GM21619 (cell line): ENCODE data around the gene FSTL5.

Experiments used
- ATAC-seq: cut with Tn5 transposase; IDR thresholded peaks from one replicate; pipeline ENCODE4 v1.9.1; 2021; ENCODE audit not compliant: unreplicated experiment

FSTL5 gene

DNA sequence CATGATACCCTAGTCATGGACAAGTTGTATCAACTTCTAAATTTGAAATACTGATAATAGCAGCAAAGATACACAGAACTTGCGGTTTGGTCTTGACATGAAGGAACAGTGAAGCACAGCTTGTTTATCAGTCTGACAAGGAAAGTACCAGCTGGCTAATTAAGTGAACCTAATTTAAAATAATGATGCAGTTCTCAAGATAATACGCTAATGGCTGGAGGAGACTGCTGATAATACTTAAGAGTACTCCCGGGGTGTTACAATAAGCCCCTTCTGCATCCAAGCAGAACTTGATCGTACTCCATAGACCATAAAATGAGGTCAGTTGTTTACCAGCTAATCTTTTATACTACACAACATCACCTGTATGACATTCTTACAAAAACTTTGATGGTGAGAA is 697.5 kb downstream of the FSTL5 start:
- ATAC-seq, result no peak

DNA sequence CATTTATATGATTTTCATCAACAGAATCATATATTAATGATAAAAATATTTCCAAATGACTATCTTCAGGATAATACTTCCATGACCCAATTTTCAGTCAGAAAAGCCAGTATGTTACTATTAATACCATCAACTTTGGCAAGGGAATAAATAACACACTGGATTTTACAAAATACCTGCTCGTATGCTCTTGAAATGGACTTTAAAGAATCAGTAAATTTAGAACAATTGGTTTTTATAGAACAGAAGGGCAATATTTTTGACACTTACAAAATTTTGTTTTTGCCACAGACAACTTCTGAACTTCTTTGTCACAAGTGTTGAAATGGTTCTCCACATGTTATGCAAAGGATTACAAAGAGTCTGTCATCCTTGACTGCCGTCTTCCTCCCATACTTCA is 700.4 kb downstream of the FSTL5 start:
- ATAC-seq, result no peak

DNA sequence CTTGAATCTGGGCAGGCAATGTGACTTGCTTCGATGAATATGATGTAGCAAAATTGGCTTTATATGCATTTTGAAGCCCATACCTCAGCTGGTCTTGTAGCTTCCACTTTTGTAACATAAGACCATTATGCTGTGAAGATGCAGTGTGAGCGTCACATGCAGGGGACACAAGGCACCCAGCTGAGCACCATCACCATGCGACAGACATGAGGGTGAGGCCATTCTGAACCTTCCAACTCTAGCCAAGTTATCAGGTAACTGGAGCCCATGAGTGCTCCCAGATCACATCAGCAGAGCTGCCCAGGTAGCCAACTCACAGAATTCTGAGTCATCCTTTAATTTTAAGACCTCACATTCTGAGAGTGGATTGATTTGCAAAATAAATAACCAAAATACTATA is 705.9 kb downstream of the FSTL5 start:
- ATAC-seq, result no peak

DNA sequence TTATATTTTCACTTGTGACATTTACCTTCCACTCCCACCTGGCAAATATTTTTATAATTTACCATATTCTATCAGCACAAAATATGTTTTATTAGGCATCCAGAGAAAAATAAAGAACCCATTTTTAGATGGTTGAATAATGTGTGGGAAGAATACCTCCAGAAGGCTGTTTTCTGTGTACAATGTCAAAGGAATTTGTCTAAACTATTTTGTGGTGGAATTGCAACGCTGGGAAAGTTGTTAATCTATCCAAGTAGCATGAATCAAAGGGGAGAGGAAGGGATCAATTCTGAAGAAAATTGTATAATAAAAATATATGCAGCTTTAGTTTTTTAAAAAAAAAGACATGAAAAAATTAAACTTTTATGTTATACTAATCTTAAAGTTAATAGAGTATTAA is 706.5 kb downstream of the FSTL5 start:
- no peak for ATAC-seq

DNA sequence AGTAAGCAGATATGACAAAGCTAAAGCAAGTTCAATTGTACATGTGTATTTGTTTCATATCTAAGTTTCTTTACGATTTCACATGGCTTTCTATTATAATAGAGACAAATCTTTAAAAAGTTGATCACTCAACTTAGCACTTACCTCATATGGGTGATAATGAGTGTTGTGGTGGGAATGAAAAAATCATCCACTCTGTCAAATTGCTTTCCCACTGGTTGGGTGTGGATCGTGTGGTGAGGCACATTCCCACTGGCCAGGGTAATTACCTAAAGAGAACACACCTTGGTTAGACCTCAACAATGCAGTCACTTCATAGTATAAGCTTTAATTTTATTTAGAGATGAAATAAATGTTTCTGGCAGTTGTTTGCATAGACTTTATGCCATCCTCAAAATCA is 708.9 kb downstream of the FSTL5 start:
- no peak for ATAC-seq

DNA sequence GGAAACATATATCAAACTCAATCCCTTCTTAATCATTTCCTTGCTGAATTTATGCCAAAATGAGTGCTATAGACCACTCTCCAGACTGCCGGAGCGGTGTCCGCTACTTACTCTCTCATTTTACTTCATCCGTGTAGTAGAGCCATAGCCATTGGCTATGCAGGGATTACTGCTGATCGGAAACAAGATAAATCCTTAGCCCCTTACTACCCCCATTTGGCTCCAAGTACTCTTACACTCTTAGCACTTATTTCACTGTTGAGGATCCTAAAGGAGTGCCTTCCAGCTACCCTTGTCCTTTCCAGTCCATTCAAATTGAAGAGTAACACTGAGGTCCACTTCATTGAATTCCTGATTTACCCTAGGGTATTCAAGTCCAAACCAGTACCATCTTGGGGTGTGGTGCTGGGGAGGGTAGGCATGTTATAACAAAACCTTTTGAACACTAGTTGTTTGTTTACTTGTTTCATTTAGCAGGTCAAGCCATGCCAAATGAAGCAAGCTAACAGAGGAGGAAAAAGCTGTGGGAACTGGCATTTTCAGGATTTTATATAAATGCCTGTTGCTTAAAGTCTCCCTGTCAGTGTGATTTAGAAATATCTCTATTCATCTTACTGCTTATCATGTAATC is 715.1 kb downstream of the FSTL5 start:
- no peak for ATAC-seq

- no peak for ATAC-seq
Measured at GRCh38 chr4:161444626-161445025, 719.2 kb downstream of the FSTL5 start.

DNA sequence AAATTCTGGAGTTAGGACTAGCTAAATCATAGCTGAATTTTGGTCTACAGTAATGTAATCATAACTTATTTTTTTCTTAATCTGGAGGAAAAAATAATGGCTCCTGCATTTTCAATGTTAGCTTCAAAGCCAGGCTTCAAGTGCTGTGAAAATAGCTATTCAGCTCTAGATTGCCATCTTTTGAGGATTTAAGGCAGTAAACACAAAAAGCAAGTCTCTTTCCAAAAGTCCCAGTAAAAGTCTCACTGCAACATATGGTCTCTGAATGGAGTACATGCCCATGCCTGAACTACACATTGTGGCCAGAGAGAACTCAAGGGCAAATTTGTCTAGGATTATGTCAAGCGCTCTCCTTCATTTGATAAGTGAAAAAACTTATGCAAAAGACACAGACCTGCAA is 720.9 kb downstream of the FSTL5 start:
- no peak for ATAC-seq

DNA sequence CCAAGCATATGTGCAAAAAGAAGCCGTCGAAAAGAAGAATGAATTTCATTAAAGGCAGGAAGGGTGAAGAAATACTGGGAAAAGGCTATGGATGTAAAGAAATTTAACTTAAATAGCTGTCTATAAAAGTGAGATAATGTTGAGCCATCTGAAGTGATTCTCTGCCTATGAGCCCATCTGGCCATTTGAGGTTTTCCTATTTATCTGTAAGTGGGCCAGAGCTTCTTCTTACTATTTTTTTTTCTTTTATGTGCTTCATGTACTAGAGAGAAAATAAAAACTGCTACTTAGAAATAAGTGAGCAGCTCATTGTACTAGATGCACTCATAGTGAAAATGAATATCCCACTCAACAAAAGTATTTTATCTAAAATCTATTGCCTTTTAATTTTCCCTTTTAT is 725.7 kb downstream of the FSTL5 start:
- ATAC-seq, result no peak

GRCh38 chr4:161428180-161428965 is 735.4 kb downstream of the FSTL5 start:
- ATAC-seq, result no peak

DNA sequence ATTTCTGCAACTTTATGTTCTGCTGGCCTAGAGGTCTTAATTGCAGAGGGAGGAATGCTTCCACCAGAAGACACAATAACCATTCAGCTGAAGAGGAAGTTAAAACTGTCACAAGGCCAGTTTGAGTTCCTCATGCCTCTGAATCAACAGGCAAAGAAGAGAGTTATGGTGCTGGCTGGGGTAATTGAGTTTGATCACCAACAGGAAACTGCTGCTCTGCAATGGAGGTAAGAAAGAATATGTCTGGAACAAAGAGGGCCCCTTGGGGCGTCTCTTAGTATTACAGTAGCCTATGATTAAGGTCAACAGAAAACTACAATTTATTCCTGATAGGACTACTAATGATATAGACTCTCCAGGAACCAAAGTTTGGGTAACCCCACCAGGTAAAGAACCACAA is 744.0 kb downstream of the FSTL5 start:
- ATAC-seq, result no peak

- no peak for ATAC-seq
Measured at GRCh38 chr4:161411901-161412300, 751.9 kb downstream of the FSTL5 start.

DNA sequence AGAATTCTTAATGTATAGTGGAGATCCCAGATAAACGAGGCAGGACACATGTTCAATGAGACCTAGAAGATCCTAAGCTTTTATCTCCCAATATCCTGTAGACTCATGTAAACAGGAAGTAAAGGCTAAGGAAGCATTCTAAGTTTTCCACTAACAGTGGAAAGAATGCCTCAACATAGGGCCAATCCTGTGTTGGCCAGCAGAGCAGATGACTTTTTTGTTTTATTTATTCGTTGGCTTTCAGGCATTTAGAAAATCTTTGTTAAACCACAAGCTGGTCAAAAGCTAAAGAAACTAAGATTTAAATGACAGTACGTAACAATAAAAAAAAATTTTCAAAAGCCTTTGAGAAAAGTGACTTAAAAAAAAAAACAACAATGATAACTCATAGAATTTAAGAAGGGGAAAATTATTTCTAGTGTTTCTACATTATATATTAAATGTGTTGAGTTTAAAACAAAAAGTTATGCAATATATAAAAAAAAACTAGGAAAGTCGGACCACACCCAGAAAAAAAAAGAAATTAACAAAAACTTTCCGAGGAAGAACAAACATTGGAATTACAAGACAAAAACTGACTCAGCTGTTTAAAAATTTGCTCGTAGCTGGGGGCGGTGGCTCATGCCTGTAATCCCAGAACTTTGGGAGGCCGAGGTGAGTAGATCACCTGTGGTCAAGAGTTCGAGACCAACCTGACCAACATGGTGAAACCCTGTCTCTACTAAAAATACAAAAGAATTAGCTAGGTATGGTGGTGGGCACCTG is 759.3 kb downstream of the FSTL5 start:
- no peak for ATAC-seq

DNA sequence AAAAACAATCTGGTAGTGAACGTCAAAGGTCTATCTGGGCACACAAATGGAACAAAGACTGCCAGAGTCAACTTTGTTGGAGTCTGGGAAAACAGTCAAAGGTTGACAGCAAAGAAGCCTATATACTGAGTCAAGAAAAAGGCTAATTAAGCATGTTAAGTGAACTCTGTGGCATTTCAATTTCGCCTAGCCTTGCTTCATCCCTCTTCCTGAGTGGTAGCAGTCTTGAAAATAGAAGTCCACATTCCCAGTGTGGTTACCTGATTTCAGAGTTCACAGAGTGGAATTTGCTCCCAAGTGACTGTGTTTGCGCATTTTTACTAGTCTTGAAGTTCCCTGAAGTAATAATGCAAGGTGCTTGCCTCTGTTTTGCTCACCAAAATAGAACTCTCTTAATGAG is 760.0 kb downstream of the FSTL5 start:
- ATAC-seq, result no peak

GRCh38 chr4:161393602-161394001 is 770.2 kb downstream of the FSTL5 start:
- no peak for ATAC-seq

- no peak for ATAC-seq
Measured at GRCh38 chr4:161382655-161383054, 781.1 kb downstream of the FSTL5 start.

DNA sequence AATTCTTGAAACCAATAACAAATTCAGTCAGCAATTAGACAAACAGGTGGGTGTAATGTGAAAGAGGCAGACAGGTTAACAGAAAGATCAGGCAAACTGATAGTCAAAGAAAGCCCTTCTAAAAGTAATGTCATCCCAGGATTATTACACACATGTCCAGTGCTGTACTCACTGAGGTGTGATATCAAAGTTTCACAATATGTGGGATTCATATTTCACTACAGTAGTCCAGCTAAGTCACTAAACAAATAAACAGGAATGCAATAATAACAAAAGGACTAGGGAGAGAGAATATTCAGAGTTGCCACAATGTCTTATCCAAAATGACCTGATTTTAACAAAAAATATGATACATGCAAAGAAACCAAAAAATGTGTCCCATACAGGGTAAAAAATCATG is 787.5 kb downstream of the FSTL5 start:
- ATAC-seq, result no peak

GRCh38 chr4:161364681-161365080 is 799.1 kb downstream of the FSTL5 start:
- ATAC-seq, result no peak

DNA sequence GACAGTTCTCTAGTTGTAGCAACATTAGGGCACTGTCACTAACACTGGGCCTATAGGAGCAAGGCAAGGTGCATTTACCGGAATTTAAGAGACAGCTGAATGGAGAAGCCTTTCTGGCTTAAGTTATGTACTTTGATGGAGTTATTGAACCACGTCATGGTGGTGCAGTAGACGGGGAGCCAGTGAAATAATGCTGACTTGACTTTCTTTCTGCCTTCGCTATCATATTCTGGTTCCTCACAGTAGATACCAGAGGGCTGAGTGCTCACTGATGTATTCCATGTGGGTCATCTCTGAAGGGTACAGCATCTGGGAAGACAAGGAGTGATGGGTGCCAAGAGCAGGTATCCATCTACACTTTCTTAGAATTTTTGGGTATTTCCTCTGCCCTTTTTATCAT is 802.8 kb downstream of the FSTL5 start:
- ATAC-seq, result no peak

DNA sequence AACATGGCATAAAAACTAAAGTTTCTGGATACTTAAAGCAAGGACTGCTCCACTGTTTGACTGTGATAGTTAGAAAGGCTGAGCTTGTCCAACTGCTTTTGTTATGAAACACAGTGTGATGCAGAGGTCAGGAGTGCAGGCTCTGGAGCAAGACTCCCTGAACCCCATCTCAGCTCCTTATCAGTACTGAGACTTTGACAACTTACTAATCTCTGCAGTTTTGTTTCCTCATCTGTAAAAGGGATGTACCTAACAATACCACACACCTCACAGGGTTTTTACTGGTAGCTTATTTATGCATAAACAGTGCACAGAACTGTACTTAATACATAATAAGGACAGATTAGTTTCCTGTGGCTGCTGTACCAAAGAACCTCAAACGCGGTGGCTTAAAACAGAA is 804.3 kb downstream of the FSTL5 start:
- ATAC-seq, result peak; percentile 59

DNA sequence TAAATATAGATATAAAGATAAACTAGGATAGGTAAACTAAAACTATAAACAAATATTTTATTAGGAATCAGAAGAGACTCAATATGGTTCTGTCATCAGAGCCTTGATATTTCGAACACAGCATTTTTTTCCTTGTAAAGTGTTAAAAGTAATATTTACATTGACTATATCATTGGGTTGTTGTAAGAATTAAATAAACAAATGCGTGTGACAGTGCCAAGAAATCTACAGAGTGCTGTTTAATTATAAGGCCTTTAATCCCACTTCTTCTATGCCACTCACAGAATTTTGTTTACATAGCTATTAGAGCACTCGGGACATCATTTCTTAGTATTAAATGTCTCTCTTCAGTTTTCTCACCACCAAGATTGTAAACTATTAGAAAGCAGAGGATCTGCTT is 807.4 kb downstream of the FSTL5 start:
- no peak for ATAC-seq

DNA sequence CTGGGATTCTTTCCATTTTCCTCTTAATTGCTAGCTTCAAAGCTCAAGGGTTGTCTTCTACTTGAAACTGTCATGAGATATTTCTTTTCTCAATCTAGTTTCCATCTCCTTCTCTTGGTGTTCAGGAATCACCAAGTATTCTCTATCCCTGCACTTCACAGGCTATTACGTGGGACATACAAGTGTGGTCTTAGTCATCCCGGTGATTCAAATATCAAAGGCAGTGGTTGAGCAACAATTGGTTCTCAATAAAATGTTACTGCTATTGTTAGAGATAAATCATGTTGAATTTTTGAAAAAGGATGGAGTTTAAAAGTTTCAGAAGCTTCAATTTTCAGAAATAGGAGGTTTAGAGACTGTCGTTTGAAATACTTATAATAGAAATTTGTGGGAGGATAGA is 812.9 kb downstream of the FSTL5 start:
- ATAC-seq, result no peak
